ENCODE results near the gene GARIN5A.

GARIN5A gene

GRCh38 chr19:50432221-50433028 lies 44.2 kb downstream of the GARIN5A start, which contains the start of gene MYBPC2:
Gene MYBPC2, plus strand, starts transcription at chr19:50432892. Its CDS starts 62 bp downstream, at chr19:50432954.
- no peak for DNase-seq

GRCh38 chr19:50431343-50432220 lies 45.1 kb downstream of the GARIN5A start:
- peak in 1 of 2 experiments; percentile 12 for DNase-seq

- DNase-seq: no peak
These were observed 45.7 kb downstream of the GARIN5A start for GRCh38 chr19:50430888-50431342.

- DNase-seq: no peak
These were observed 47.7 kb downstream of the GARIN5A start for GRCh38 chr19:50428772-50429463.

- no peak for DNase-seq
These were observed 48.6 kb downstream of the GARIN5A start for GRCh38 chr19:50427997-50428425.

- DNase-seq: no peak
These were observed 49.2 kb downstream of the GARIN5A start for GRCh38 chr19:50427318-50427925.

- no peak for DNase-seq
These were observed 51.1 kb downstream of the GARIN5A start for GRCh38 chr19:50425581-50425980.

- no peak for DNase-seq
These were observed 53.2 kb downstream of the GARIN5A start for GRCh38 chr19:50423279-50424113.

GRCh38 chr19:50422397-50423278 lies 54.0 kb downstream of the GARIN5A start:
- no peak for DNase-seq

GRCh38 chr19:50420808-50421207 lies 55.8 kb downstream of the GARIN5A start:
- DNase-seq: no peak

- no peak for DNase-seq
These were observed 56.5 kb downstream of the GARIN5A start for GRCh38 chr19:50420127-50420526.

GRCh38 chr19:50419580-50420035 lies 57.0 kb downstream of the GARIN5A start:
- no peak for DNase-seq

GRCh38 chr19:50419022-50419579 lies 57.5 kb downstream of the GARIN5A start:
- DNase-seq: no peak

GRCh38 chr19:50418176-50419021 lies 58.2 kb downstream of the GARIN5A start, which contains the start of gene SPIB:
Gene SPIB, plus strand, starts transcription at chr19:50418938. Its CDS starts 25 bp downstream, at chr19:50418963.
- no peak for DNase-seq

- no peak for DNase-seq
These were observed 59.3 kb downstream of the GARIN5A start for GRCh38 chr19:50417111-50418081.
